Measurements from ENCODE around the gene LPIN1. TPM values are rescaled to one million over a fixed set of nuclear protein-coding genes. Genes with fewer than 3 reads are reported as not detected.

LPIN1 gene
- total and polyA plus RNA-seq, 2 of the 13 experiments (the other 11 are each of a cell fraction or from before 2014, with no cell fraction given): 9.7 to 19.4 TPM

GRCh38 chr2:11819235-11819729, 72.8 kb downstream of the LPIN1 start (continued):
- TF ChIP-seq FOSL1 (CRISPR knock-in tag; IDR thresholded peaks at IDR 0.05; ENCODE audit: borderline replicate concordance) (no peak), MAFG (CRISPR knock-in tag; IDR thresholded peaks at IDR 0.05) (no peak), MYPOP (CRISPR knock-in tag; IDR thresholded peaks at IDR 0.05) (no peak), MTERF4 (CRISPR knock-in tag; IDR thresholded peaks at IDR 0.05) (no peak), HMGA1 (CRISPR knock-in tag; conservative IDR thresholded peaks at IDR 0.05) (no peak), TBX2 (CRISPR knock-in tag; IDR thresholded peaks at IDR 0.05; ENCODE audit: borderline replicate concordance) (peak; percentile 86), ZNF704 (CRISPR knock-in tag; IDR thresholded peaks at IDR 0.05; ENCODE audit: borderline replicate concordance) (no peak), RFXANK (CRISPR knock-in tag; IDR thresholded peaks at IDR 0.05) (0 out of 2 replicates have a peak, but pooled peaks have one; percentile 60), U2AF1 (optimal IDR thresholded peaks at IDR 0.05; ENCODE audit: low read depth, low read length) (no peak), ARID5B (CRISPR knock-in tag; IDR thresholded peaks at IDR 0.05) (peak; percentile 97), JARID2 (CRISPR knock-in tag; IDR thresholded peaks at IDR 0.05; ENCODE audit: insufficient replicate concordance) (no peak), NR2F6 (IDR thresholded peaks at IDR 0.05) (peak; percentile 51), NR2F6 (CRISPR knock-in tag; IDR thresholded peaks at IDR 0.05) (peak; percentile 56), ZBTB33 (CRISPR knock-in tag; IDR thresholded peaks at IDR 0.05) (no peak), MAFF (IDR thresholded peaks at IDR 0.05; ENCODE audit: low read depth, low read length) (peak; percentile 68), NCOA2 (CRISPR knock-in tag; IDR thresholded peaks at IDR 0.05) (peak; percentile 97), ZNF414 (CRISPR knock-in tag; IDR thresholded peaks at IDR 0.05) (0 out of 2 replicates have a peak, but pooled peaks have one; percentile 59)
